Astrocyte (in vitro differentiated cells and primary cell): ENCODE data around the gene FAM149B1.

ENCODE experiments used
- CTCF ChIP-seq: IDR thresholded peaks from 2 replicates; pipeline ENCODE4 v1.5.1; 2011; ENCODE audit warnings: low read depth, mild to moderate bottlenecking, inconsistent platforms, low read length, moderate library complexity; ENCODE audit not compliant: insufficient read depth
- EZH2 ChIP-seq: IDR thresholded peaks from 2 replicates; pipeline ENCODE4 v1.6.1; 2012; ENCODE audit warnings: mild to moderate bottlenecking, low read length, inconsistent platforms; ENCODE audit not compliant: insufficient read depth

GRCh38 chr10:73211106-73211811 is 43.3 kb downstream of the FAM149B1 start:
- TF ChIP-seq CTCF: no peak
- no peak for TF ChIP-seq EZH2
